A204.1 (cell line): ENCODE data around the gene SLIT1.
"Not testable (repeated sequence)": the region's sequence is repeated elsewhere in the genome, so short reads cannot be mapped to it uniquely, and the experiment has no call there.

Experiments
- FAIRE-seq: peaks from 2 replicates; lab custom pipeline; 2012; peaks lifted over from hg19 to GRCh38; lab: Jason Lieb, UNC

Gene SLIT1

DNA sequence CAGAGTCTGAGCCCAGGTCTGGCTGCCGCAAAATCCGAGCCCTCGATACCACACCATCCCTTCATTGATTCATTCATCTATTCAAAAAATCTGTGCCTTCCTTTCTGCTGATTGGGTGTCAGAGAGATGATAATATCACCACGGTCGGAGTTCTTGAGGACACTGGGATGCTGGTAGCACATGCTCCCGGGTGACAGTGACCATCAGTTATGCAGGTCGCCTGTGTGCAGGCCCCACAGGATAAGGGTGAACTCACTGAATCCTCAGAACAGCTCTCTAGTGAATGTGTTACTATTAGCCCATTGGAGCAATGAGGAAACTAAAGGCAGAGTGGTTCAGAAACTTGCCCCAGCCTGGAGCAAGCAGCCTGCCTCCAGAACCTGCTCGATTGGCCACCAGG, 145.1 kb downstream of the SLIT1 start:
- FAIRE-seq, result no peak

GRCh38 chr10:97040248-97040584, 145.5 kb downstream of the SLIT1 start:
- no peak for FAIRE-seq

DNA sequence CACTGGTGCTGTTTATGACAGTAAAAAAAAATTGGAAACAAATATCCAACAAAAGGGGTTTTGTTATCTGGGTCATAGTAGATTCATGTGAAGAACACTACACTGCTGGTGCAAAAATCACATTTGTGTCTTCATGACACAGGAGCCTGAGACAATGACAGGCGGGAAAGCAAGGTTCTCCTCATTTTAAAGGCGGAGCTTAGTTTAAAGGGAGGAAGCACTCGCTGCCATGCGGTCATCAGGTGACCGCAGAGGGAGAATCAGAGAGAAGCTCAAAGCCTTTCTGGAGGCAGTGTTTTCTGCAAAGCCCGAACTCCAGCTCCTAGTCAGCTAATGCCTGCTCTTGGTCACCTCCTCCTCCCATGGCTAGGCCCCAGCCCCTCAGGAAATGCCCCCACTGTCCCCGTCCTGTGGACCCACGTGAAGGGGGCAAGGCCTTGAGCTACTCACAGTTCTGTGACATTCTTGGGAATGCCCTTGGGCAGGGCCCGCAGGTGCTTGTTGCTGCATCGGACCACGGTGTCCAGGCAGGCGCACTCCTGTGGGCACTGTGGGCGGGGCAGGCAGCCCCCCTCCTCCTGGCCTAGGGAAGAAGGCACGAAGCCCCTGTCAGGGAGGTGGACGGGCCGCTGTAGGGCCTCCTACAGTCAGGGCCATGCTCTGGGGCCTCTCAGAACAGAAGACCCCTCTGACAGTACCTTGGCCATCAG, 146.1 kb downstream of the SLIT1 start:
- no peak for FAIRE-seq

- FAIRE-seq, result no peak
Observed at GRCh38 chr10:97038688-97039087, 147.1 kb downstream of the SLIT1 start.

DNA sequence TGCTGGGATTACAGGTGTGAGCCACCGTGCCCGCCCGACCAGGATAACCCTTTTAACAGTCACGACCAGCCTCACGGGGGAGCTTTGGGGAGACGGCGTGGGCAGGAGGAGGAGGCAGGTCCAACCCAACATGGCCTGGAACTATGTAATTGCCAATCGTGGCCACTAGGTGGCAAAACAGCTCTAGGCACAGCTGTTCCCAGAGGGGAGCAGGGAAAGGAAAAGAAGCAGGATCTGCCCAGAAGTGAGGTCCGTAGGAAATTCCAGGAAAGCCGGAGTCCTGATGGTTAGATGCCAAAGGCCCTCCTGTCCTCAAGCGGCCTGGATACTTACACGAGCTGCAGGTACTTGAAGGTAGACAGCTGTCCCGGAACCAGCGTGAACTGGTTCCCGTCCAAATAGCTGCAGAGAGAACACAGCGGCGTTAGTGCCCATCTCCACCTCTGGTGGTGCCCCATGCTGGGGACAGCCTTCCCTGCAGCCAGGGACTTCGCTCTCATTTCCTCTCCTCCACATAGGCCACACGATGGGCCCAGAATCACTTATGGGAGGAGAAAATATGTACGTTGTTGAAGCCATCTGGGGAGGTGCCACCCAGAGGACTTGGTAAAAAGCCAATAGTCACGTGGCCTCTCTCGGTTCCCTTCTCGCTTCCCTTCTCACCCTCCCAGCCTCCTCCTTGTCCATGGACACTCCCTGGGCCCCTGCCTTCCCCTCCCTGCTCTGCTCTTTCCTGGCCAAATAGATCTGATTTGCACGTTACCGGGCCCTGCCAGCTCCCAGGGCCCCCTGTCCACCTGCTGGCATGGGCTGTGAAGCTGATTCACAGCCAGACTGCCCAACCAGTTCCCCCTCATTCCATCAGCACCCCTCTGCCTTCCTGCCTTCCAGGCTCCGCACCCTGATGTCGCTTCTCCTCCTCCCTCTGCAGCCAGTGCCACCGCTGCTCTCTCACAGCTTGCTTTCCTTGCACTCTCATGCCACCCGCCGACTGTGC, 148.1 kb downstream of the SLIT1 start:
- peak; percentile 75 for FAIRE-seq

- FAIRE-seq, result no peak
Observed at GRCh38 chr10:97034958-97035769, 150.6 kb downstream of the SLIT1 start.

- no peak for FAIRE-seq
Observed at GRCh38 chr10:97034301-97034700, 151.5 kb downstream of the SLIT1 start.

- FAIRE-seq, result not testable (repeated sequence)
Observed at GRCh38 chr10:97033841-97034240, 151.9 kb downstream of the SLIT1 start.

DNA sequence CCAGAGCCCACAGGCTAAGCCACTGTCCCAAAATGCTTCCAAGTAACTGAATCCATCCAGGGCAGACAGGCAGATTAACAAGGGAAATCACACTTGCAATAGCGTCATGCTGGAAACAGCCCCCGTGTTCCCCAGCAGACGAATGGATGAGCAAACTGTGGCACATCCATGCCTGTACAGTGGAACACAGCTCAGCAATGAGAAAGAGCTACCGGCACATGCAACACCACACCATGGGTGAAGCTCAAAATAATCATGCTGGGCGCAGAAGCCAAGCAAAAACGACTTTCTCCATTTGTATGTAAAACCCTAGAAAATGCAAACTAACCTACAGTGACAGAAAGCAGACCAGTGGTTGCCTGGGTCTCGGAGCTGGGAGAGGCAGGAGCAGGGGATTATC, 153.1 kb downstream of the SLIT1 start:
- no peak for FAIRE-seq

- FAIRE-seq, result no peak
Observed at GRCh38 chr10:97031459-97031858, 154.3 kb downstream of the SLIT1 start.

DNA sequence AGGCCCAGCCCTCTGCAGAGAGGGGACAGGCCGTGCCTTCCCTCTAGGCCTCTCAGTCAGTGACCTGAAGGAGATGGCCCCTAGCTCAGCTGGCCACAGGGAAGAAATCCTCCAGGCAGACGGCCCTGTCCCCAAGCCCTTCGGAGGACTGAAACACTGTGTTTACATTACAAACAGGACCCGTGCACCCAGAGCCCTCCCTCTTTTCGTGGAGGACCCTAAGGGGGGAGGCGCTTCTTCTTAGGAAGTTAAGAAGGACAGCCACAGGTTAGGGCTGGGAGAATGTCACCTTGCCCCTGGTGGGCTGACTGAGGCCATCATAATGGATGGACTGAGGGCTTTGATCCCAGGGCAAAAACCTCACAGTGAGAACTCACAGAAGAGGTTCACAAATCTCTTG, 154.9 kb downstream of the SLIT1 start:
- no peak for FAIRE-seq

DNA sequence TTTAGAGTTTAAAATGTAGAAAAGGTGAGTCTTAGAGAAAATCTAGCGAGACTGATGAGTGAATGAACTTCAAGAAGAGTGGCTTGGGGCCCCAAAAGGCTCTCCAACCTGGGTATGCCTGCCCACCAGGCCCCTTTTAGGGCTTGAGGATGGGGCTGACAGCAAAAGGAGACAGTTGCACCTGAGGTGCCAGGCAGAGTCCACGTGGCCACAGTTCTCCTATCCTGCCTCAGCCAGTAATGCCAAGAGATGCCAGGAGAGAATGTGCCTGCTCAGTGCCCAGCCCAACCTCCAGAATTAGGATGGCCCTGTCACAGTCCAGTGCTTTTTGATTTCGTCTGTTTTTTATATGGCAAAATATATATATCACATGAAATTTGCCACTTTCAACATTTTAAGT, 156.5 kb downstream of the SLIT1 start:
- FAIRE-seq, result no peak

GRCh38 chr10:97028832-97029178, 157.0 kb downstream of the SLIT1 start:
- no peak for FAIRE-seq

DNA sequence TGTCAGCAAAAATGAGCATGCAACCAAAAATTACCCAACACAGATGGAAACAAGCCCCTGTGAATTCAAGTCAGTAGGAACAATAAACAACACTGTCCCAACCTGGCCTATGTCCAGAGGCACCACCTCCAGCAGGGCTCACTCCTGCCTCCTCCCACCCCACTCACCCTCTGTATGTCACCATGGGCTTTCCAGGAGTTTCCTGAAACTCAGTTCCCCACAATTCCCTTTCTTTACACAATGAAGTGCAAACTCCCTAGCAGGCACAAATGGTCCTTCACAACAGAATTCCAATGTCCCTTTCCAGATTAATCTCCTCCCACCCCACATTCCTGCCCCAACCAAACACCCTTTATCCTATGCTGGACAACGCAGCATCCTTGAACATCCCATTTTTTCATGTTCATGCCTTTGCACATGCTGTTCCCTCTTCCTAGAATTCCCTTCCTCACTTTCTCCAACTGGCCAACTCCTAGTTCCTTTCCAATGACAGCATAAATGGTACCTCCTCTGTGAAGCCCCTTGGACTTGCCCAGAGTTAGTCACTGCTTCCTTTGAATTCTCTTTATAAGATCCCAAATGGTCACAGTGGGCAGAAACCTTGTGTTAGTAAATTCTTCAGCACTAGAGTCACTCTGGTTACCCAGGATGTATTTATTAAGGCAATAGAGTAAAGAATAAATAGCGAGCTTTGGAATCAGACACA, 157.5 kb downstream of the SLIT1 start:
- no peak for FAIRE-seq

- FAIRE-seq, result no peak
Observed at GRCh38 chr10:97025613-97026242, 160.0 kb downstream of the SLIT1 start.

DNA sequence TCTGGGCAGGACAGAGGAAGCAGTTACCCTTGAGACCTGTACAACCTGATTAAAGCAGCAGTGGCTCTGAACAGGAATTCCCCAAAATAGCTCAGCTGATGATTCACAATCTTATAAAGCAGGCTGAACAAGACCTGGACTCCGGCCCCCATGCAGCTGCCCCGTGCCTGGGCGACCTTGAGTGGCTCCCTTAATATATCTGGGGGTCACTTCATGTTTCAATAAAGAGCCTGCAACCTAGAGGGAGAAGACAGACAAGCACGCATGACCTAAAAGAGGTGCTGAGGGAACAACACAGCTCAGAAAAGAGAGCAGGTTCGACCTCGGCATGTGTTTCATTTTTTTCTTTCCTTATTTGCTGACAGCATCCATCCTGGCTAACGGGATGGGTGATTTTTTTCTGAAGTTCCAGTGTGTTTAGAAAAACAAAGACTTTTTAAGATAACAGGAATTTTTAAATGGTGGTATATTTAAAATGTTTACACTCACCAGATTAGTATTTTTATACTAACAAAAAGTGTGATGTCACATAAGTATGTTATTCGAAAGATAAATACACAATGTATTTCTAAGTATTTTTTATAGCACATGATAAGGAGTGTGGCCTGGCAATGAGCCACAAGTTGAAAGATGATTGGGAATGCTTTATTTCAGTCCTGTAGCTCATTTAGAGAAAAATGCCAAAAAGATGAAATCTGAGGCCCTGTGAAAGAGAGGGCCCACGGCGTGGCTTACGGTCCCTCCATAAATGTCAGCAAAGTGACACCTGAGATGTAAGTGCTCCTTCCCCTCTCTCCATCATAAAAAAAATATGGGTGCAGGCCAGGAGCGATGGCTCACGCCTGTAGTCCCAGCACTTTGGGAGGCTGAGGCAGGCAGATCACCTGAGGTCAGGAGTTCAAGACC, 161.3 kb downstream of the SLIT1 start:
- no peak for FAIRE-seq

- no peak for FAIRE-seq
Observed at GRCh38 chr10:97023401-97024167, 162.2 kb downstream of the SLIT1 start.

GRCh38 chr10:97022616-97023015, 163.1 kb downstream of the SLIT1 start:
- FAIRE-seq, result no peak

DNA sequence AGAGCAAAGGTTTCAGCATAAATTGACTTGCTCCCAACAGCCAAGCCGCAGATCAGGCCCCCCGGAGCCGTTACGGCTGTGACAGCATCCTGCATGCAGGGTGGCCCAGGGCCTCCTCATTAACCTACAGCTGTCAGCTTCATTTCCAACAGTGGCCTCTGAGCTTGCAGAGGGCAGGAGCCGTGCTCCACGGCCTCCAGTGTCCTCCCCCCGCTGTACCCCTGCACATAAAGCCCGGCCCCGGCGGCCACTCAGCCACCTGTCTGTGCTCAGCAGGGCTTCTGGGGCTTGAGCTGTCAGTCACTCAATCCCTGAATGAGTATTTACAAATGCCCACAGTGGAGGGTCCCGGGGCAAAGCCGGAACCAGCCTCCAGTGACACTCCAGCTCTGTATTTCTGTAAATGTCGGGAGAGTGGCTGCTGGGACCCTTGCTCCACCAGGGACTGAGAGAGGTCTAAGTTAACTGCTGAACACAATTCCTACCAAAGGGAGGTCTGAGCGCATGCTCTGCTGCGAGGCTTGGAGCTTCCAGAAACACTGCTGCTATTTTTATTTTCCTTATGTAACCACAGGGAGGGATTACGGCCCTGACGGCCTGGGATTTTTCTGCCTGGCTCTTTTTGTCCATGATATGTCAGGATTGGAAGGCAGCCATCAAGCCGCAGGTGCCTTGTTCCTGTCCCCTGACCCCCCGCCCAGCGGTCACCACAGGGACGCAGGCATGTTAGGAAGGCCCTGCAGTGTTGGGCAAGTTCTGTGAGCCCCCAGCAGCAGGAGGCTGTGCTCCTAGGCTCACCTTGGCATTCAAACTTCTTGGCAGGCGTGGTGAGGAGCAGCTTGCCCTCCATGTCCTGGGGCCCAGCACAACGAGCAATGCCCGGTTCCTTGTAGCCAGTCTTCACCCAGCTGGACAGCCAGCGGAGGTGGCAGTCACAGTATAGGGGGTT, 165.0 kb downstream of the SLIT1 start:
- no peak for FAIRE-seq
